Effector CD4-positive, alpha-beta T cell (primary cell): ENCODE measurements around the gene SLC2A13.

Experiments used
- DNase-seq: peaks from one replicate; pipeline ENCODE4 v3.0.0-alpha.2; 2020

The SLC2A13 gene

DNA sequence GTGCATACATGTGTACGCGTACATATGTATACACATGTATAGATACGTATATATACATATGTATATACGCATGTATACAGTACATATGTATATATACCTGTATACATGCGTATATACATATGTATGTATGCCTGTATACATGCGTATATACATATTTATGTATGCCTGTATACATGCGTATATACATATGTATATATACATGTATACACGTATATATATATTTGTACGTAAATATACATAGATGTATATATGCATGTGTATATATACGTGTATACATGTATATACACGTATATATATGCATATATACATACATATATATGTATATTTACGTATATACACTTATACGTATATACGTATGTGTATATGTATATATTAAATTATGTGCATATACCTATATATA lies 392.3 kb downstream of the SLC2A13 start:
- DNase-seq = no peak

DNA sequence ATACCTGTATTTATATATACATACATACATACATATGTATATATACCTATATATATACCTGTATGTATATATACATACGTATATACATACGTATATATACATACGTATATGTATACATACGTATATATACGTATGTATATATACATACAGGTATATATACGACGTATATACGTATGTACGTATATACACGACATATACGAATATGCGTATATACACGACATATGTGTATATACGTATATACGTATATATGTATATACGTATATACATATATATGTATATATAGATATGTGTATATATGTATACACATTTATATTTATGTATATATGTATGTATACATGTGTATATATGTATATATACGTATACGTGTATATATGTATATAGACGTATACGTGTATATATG lies 393.5 kb downstream of the SLC2A13 start:
- DNase-seq = no peak
